ENCODE data around the gene ANKMY1. TPM values are rescaled to one million over a fixed set of nuclear protein-coding genes. Genes with fewer than 3 reads are reported as not detected.

ANKMY1 gene
- total and polyA plus RNA-seq, 7 experiments from 2014 or later, result 7.7 to 83.4 (median 34.8) TPM

GRCh38 chr2:240598311-240598911 is 40.6 kb upstream of the ANKMY1 start:
- H3K4me1 Mint-ChIP-seq, result peaks cover 0 to 4% (median 0%) of the 10 kb centered on the region in 7 donors
- peak in 1 of 9 donors; percentile 4 for DNase-seq
- Histone ChIP-seq H3K36me3 (ENCODE audit: control insufficient read depth in 2 of 3, insufficient read depth in 3 of 3, low read length in 3 of 3) (peaks cover 0 to 87% (median 0%) of the 10 kb centered on the region in 3 experiments), H3K4me3 (ENCODE audit: low read length) (no peak overlapping the region), H3K27ac (ENCODE audit: low read depth, low read length) (no peak overlapping the region), H3K9me3 (ENCODE audit: control insufficient read depth in 2 of 3, low read length in 3 of 3) (no peaks in the 10 kb centered on the region), H3K4me1 (ENCODE audit: control insufficient read depth in 2 of 2, insufficient read depth in 2 of 2, low read length in 2 of 2) (no peaks in the 10 kb centered on the region), H3K27me3 (ENCODE audit: control insufficient read depth in 2 of 2, insufficient read depth in 2 of 2, low read length in 2 of 2) (no peaks in the 10 kb centered on the region)
- H3K4me3 Mint-ChIP-seq, result no peak overlapping the region
- intact Hi-C loops (cut with micrococcal nuclease), result loop anchor here in 1 of 2 donors (10.0 kb wide), 1 partner anchor 106 kb away; no protein-coding TSS in a partner anchor
- H3K27ac Mint-ChIP-seq, result no peak overlapping the region
- no peaks in the 10 kb centered on the region for H3K9me3 Mint-ChIP-seq
- no peak for ATAC-seq
- POLR2A ChIA-PET, result no interaction called here
- no peaks in the 10 kb centered on the region for H3K27me3 Mint-ChIP-seq
- CTCF ChIA-PET, result no interaction called here
- H3K36me3 Mint-ChIP-seq, result peaks cover 0 to 5% (median 0%) of the 10 kb centered on the region in 5 donors

GRCh38 chr2:240597419-240598181 is 39.8 kb upstream of the ANKMY1 start:
- Histone ChIP-seq H3K27me3 (ENCODE audit: control insufficient read depth in 2 of 2, insufficient read depth in 2 of 2, low read length in 2 of 2) (no peaks in the 10 kb centered on the region), H3K36me3 (ENCODE audit: control insufficient read depth in 2 of 3, insufficient read depth in 3 of 3, low read length in 3 of 3) (peaks cover 0 to 95% (median 0%) of the 10 kb centered on the region in 3 experiments), H3K9me3 (ENCODE audit: control insufficient read depth in 2 of 3, low read length in 3 of 3) (no peaks in the 10 kb centered on the region), H3K4me1 (ENCODE audit: control insufficient read depth in 2 of 2, insufficient read depth in 2 of 2, low read length in 2 of 2) (no peaks in the 10 kb centered on the region), H3K27ac (ENCODE audit: low read depth, low read length) (no peak overlapping the region), H3K4me3 (ENCODE audit: low read length) (no peak overlapping the region)
- Mint-ChIP-seq H3K4me3 (no peak overlapping the region), H3K27ac (no peak overlapping the region), H3K9me3 (no peaks in the 10 kb centered on the region), H3K36me3 (peaks cover 0 to 5% (median 0%) of the 10 kb centered on the region in 5 donors), H3K27me3 (no peaks in the 10 kb centered on the region), H3K4me1 (peaks cover 0 to 4% (median 0%) of the 10 kb centered on the region in 7 donors)
- DNase-seq (peak in 1 of 9 donors; percentile 1), ATAC-seq (no peak)
- ChIA-PET CTCF (no interaction called here), POLR2A (no interaction called here)
- intact Hi-C loops (cut with micrococcal nuclease), result loop anchor here in 1 of 2 donors (10.0 kb wide), 1 partner anchor 107 kb away; no protein-coding TSS in a partner anchor

- H3K27me3 Mint-ChIP-seq, result no peaks in the 10 kb centered on the region
- POLR2A ChIA-PET, result no interaction called here
- Histone ChIP-seq H3K27me3 (ENCODE audit: control insufficient read depth in 2 of 2, insufficient read depth in 2 of 2, low read length in 2 of 2) (no peaks in the 10 kb centered on the region), H3K4me1 (ENCODE audit: control insufficient read depth in 2 of 2, insufficient read depth in 2 of 2, low read length in 2 of 2) (no peaks in the 10 kb centered on the region), H3K36me3 (ENCODE audit: control insufficient read depth in 2 of 3, insufficient read depth in 3 of 3, low read length in 3 of 3) (peaks cover 0 to 99% (median 0%) of the 10 kb centered on the region in 3 experiments), H3K9me3 (ENCODE audit: control insufficient read depth in 2 of 3, low read length in 3 of 3) (no peaks in the 10 kb centered on the region), H3K27ac (ENCODE audit: low read depth, low read length) (peak overlapping the region; percentile 7), H3K4me3 (ENCODE audit: low read length) (no peak overlapping the region)
- H3K36me3 Mint-ChIP-seq, result peaks cover 0 to 7% (median 0%) of the 10 kb centered on the region in 5 donors
- ATAC-seq (no peak), DNase-seq (peak in 1 of 9 donors; percentile 3)
- no peak overlapping the region for H3K4me3 Mint-ChIP-seq
- no peaks in the 10 kb centered on the region for H3K9me3 Mint-ChIP-seq
- peaks cover 0 to 5% (median 0%) of the 10 kb centered on the region in 7 donors for H3K4me1 Mint-ChIP-seq
- intact Hi-C loops (cut with micrococcal nuclease), result loop anchor here in 1 of 2 donors (10.0 kb wide), 1 partner anchor 108 kb away; no protein-coding TSS in a partner anchor
- H3K27ac Mint-ChIP-seq, result no peak overlapping the region
- CTCF ChIA-PET, result no interaction called here
Observed at GRCh38 chr2:240597054-240597418, 39.2 kb upstream of the ANKMY1 start.

DNA sequence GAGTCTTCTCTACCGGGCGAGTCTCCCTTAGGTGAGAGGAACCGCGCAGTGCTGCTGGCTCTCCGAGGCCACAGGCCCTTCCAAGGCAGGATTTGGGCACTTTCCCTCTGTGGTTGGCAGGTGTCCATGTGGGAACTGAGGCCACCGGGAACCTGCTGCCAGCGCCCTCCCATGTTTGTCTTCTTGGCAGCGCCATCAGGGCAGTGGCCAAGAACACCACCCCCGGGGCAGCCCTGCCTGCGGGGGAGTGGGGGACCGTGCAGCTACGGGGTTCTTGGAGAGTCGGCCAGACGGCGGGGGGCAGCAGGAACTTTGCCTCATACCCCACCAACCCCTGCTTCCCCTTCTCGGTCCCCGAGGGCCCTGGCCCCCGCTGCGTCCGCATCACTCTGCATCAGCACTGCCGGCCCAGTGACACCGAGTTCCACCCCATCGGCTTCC is 38.7 kb upstream of the ANKMY1 start:
- no peaks in the 10 kb centered on the region for H3K27me3 Mint-ChIP-seq
- H3K36me3 ChIP-seq (ENCODE audit: control insufficient read depth in 2 of 3, insufficient read depth in 3 of 3, low read length in 3 of 3), result peaks cover 0 to 99% (median 0%) of the 10 kb centered on the region in 3 experiments
- no peaks in the 10 kb centered on the region for H3K9me3 ChIP-seq (ENCODE audit: control insufficient read depth in 2 of 3, low read length in 3 of 3)
- ChIA-PET CTCF (interaction anchor here (1.5 kb wide), 1 partner anchor 10 kb away, joined by 3 read pairs; the partner anchor contains the start of gene CAPN10), POLR2A (no interaction called here)
- H3K27ac ChIP-seq (ENCODE audit: low read depth, low read length), result peak overlapping the region; percentile 7
- no peaks in the 10 kb centered on the region for H3K9me3 Mint-ChIP-seq
- ATAC-seq (no peak), DNase-seq (peak in 1 of 9 donors; percentile 6)
- peaks cover 0 to 7% (median 0%) of the 10 kb centered on the region in 5 donors for H3K36me3 Mint-ChIP-seq
- no peak overlapping the region for H3K4me3 ChIP-seq (ENCODE audit: low read length)
- no peak overlapping the region for H3K27ac Mint-ChIP-seq
- no peak overlapping the region for H3K4me3 Mint-ChIP-seq
- H3K27me3 ChIP-seq (ENCODE audit: control insufficient read depth in 2 of 2, insufficient read depth in 2 of 2, low read length in 2 of 2), result no peaks in the 10 kb centered on the region
- H3K4me1 Mint-ChIP-seq, result peaks cover 0 to 5% (median 2%) of the 10 kb centered on the region in 7 donors
- no peaks in the 10 kb centered on the region for H3K4me1 ChIP-seq (ENCODE audit: control insufficient read depth in 2 of 2, insufficient read depth in 2 of 2, low read length in 2 of 2)
- intact Hi-C loops (cut with micrococcal nuclease), result loop anchor here in 1 of 2 donors (10.0 kb wide), 1 partner anchor 108 kb away; no protein-coding TSS in a partner anchor

DNA sequence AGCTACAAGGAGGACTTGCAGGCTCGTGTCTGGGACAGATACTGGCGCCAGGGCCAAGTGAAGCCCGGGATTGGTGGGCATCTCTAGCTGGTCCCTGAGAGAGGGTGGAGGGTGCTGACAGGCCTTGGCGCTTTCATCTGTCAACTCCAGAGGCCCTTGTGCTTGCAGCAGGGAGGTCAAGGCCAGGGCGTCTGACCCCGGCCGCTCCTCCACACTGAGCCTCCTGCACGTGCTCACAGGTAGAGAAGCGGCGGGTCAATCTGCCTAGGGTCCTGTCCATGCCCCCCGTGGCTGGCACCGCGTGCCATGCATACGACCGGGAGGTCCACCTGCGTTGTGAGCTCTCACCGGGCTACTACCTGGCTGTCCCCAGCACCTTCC is 38.3 kb upstream of the ANKMY1 start:
- Mint-ChIP-seq H3K9me3 (no peaks in the 10 kb centered on the region), H3K4me3 (no peak overlapping the region), H3K27ac (no peak overlapping the region), H3K27me3 (no peaks in the 10 kb centered on the region), H3K4me1 (peaks cover 0 to 7% (median 4%) of the 10 kb centered on the region in 7 donors), H3K36me3 (peaks cover 0 to 9% (median 0%) of the 10 kb centered on the region in 5 donors)
- Histone ChIP-seq H3K4me3 (ENCODE audit: low read length) (no peak overlapping the region), H3K27me3 (ENCODE audit: control insufficient read depth in 2 of 2, insufficient read depth in 2 of 2, low read length in 2 of 2) (no peaks in the 10 kb centered on the region), H3K36me3 (ENCODE audit: control insufficient read depth in 2 of 3, insufficient read depth in 3 of 3, low read length in 3 of 3) (peaks cover 0 to 100% (median 0%) of the 10 kb centered on the region in 3 experiments), H3K27ac (ENCODE audit: low read depth, low read length) (no peak overlapping the region), H3K9me3 (ENCODE audit: control insufficient read depth in 2 of 3, low read length in 3 of 3) (no peaks in the 10 kb centered on the region), H3K4me1 (ENCODE audit: control insufficient read depth in 2 of 2, insufficient read depth in 2 of 2, low read length in 2 of 2) (no peaks in the 10 kb centered on the region)
- ChIA-PET CTCF (interaction anchor here (1.5 kb wide), 1 partner anchor 9 kb away, joined by 3 read pairs; the partner anchor contains the start of gene CAPN10), POLR2A (no interaction called here)
- DNase-seq (peak in 1 of 9 donors; percentile 6), ATAC-seq (no peak)
- intact Hi-C loops (cut with micrococcal nuclease), result loop anchor here in 1 of 2 donors (10.0 kb wide), 1 partner anchor 109 kb away; no protein-coding TSS in a partner anchor

DNA sequence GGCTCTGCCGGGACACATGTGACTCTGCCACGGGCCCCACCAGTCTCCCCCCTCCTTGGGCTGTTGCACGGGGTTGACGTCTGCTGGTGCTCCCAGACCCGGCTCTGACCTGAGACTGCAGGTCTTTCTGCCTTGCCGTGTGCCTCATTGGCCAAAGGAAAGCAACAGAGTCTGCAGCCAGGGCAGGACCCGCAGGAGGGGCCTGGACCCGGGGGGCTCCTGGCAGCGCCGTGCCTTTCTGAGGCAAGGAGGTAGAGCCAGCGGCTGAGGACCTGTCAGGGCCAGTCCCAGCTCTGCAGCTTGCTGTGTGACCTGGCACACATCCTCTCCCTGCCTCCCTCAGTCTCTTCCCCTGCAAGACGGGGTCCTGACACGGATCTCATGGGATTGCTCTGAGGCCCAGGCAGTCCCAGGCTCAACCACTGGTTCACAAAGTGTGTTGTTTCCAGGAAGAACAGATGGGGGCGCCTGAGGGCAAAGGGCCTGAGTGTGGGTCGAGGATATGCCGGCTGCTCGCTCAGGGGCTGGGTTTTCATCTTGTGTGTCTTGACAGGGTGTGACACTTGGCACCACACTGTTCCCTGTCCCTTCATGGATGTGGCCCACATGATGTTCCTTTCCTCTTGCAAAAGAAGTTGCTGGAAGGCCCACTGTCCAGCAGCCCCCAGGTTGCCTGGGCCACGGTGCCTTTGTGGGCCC is 37.7 kb upstream of the ANKMY1 start:
- H3K9me3 ChIP-seq (ENCODE audit: control insufficient read depth in 2 of 3, low read length in 3 of 3), result no peaks in the 10 kb centered on the region
- intact Hi-C loops (cut with micrococcal nuclease), result loop anchor here in 1 of 2 donors (2.0 to 10.0 kb wide), 2 partner anchors 29 to 109 kb away; partner anchors contain the start of gene GPR35
- no peaks in the 10 kb centered on the region for H3K4me1 ChIP-seq (ENCODE audit: control insufficient read depth in 2 of 2, insufficient read depth in 2 of 2, low read length in 2 of 2)
- Mint-ChIP-seq H3K9me3 (no peaks in the 10 kb centered on the region), H3K4me1 (peaks cover 0 to 7% (median 4%) of the 10 kb centered on the region in 7 donors), H3K27me3 (no peaks in the 10 kb centered on the region), H3K36me3 (peaks cover 0 to 9% (median 0%) of the 10 kb centered on the region in 5 donors), H3K27ac (no peak overlapping the region), H3K4me3 (no peak overlapping the region)
- ChIA-PET POLR2A (interaction anchor here (0.6 kb wide), 1 partner anchor 26 kb away, joined by 3 read pairs; no protein-coding TSS in a partner anchor), CTCF (interaction anchor here (1.5 kb wide), 1 partner anchor 9 kb away, joined by 3 read pairs; the partner anchor contains the start of gene CAPN10)
- H3K36me3 ChIP-seq (ENCODE audit: control insufficient read depth in 2 of 3, insufficient read depth in 3 of 3, low read length in 3 of 3), result peaks cover 0 to 100% (median 0%) of the 10 kb centered on the region in 3 experiments
- DNase-seq (peak in 6 of 9 donors; percentile 15 to 45 (median 32)), ATAC-seq (no peak)
- H3K27me3 ChIP-seq (ENCODE audit: control insufficient read depth in 2 of 2, insufficient read depth in 2 of 2, low read length in 2 of 2), result no peaks in the 10 kb centered on the region
- H3K4me3 ChIP-seq (ENCODE audit: low read length), result no peak overlapping the region
- H3K27ac ChIP-seq (ENCODE audit: low read depth, low read length), result no peak overlapping the region

Data from naive thymus-derived CD4-positive, alpha-beta T cell (primary cell).